Stimulated activated CD8-positive, alpha-beta memory T cell treated with anti-CD3 and anti-CD28 coated beads, Interleukin-12 subunit alpha, Interleukin-12 subunit beta, amount 100 ng/mL, for 4 hours (primary cell): ENCODE results near the gene RAB11FIP3.

ENCODE experiments used
- DNase-seq: peaks from one replicate; pipeline ENCODE4 v3.0.0-alpha.2; 2020; ENCODE audit warnings: low read depth

Gene RAB11FIP3

DNA sequence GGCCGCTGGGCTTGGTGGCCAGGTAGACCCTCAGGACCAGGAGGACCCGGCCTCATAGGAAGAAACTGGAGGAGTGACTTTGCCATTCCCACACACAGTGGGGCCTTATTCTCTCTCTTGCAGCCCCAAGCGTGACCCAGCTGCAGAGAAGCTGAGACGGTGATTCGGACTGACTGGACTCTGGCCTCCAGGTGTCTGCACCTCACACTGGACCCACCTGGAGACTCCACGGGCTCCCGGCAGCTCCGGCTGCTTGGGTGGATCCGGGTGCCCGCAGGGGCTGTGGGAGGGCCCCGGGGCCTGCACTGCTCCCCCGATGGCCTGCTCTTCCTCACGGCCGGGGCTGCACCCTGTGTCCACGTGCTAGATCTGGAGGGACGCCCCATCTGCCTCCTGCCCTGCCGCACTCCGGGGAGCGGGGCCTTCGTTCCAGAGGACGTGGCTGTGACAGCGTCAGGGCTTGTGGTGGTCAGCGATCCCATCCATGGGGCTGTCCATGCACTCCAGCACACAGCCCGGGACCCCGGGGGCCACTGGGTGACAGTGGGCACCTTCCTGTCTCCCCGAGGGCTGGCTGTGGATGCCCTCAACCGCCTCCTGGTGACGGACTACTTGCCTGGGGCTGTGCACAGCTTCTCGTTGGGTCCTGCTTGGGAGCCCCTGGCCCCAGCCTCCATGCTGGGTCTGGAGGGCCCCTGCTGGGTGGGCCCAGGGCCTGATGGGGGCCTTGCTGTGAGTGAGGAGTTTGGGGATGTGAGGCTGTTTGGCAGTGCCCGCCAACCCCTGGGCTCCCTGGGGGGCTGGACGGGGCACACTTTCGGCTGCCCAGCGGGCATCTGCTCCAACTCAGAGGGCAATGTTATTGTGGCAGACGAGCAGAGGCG is 142.2 kb downstream of the RAB11FIP3 start:
- DNase-seq = no peak

DNA sequence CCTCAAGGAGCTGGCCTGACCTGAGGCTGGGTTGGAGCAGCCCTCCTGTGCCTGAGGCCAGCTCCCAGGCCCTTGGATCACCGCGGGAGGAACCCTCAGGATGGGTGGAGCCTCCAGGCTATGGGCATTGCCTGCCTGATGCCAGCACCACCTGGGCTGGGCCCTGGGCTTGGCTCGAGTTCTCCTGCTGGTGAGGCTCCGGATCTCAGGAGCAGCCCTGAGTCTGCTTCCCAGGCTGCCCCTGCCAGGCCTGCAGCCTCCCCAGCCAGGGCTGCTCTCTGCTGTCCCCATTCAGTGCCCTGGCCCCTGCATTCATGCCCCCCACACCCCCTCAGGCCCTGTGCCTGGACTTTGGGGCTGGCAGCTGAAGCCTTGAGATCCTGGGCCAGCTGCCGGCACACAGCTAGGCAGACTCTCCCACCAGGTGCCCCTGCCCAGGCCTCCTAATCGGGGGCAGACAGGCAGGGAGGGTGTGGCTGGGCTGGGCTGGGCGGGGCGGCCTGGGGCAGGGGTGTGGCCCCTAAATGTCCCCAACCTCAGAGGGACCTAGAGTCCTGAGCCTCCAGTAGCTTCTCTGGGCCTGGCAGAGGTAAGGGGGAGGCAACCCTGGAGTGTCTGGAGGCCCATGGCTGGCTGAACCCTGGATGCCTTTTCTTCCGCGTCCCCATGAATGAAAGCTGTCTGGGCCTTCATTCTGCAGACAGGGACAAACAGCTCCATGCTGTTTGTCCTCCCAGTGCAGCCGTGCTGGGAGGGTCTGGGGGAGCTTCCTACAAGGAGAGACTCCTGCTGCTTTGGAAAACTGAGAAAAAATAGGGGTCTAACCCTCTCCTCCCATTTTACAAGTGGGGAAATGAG is 143.2 kb downstream of the RAB11FIP3 start:
- DNase-seq = no peak

- DNase-seq = peak; percentile 50
These were observed 144.2 kb downstream of the RAB11FIP3 start, which contains the start of gene PIGQ for GRCh38 chr16:569445-570254. PIGQ (plus strand) TSS chr16:569968; CDS start chr16:574075, 4,107 bp downstream.
